T-helper 9 cell (primary cell): ENCODE measurements around the gene FAM221B.

Experiments used
- DNase-seq: peaks from one replicate; pipeline ENCODE4 v3.0.0-alpha.2; 2020

The FAM221B gene

GRCh38 chr9:35818341-35818740, 10.2 kb downstream of the FAM221B start:
- no peak for DNase-seq

GRCh38 chr9:35816708-35817107, 11.8 kb downstream of the FAM221B start:
- DNase-seq: no peak

- peak; percentile 94 for DNase-seq
Measured at GRCh38 chr9:35814841-35815543, 13.5 kb downstream of the FAM221B start, which contains the start of gene HINT2. HINT2 (minus strand) TSS chr9:35815042; CDS start chr9:35814979, 63 bp downstream.

- no peak for DNase-seq
Measured at GRCh38 chr9:35814106-35814840, 14.3 kb downstream of the FAM221B start.

GRCh38 chr9:35813434-35814105, 15.0 kb downstream of the FAM221B start:
- no peak for DNase-seq

- DNase-seq: peak; percentile 92
Measured at GRCh38 chr9:35812025-35812602, 16.4 kb downstream of the FAM221B start, which contains the start of gene SPAG8. SPAG8 (minus strand) TSS chr9:35812262; CDS start chr9:35812147, 115 bp downstream.

GRCh38 chr9:35811381-35812024, 17.0 kb downstream of the FAM221B start:
- DNase-seq: no peak

GRCh38 chr9:35810122-35810521, 18.4 kb downstream of the FAM221B start:
- DNase-seq: no peak

- DNase-seq: no peak
Measured at GRCh38 chr9:35808433-35808832, 20.1 kb downstream of the FAM221B start.

- no peak for DNase-seq
Measured at GRCh38 chr9:35806101-35806500, 22.4 kb downstream of the FAM221B start.

- no peak for DNase-seq
Measured at GRCh38 chr9:35801328-35802128, 27.0 kb downstream of the FAM221B start.

GRCh38 chr9:35800530-35800929, 28.0 kb downstream of the FAM221B start:
- no peak for DNase-seq

- DNase-seq: no peak
Measured at GRCh38 chr9:35798658-35799374, 29.7 kb downstream of the FAM221B start.

- DNase-seq: no peak
Measured at GRCh38 chr9:35797311-35798109, 31.0 kb downstream of the FAM221B start.

- no peak for DNase-seq
Measured at GRCh38 chr9:35795695-35796094, 32.8 kb downstream of the FAM221B start.

- DNase-seq: no peak
Measured at GRCh38 chr9:35793461-35793860, 35.1 kb downstream of the FAM221B start.

- DNase-seq: no peak
Measured at GRCh38 chr9:35792826-35793225, 35.7 kb downstream of the FAM221B start.

- no peak for DNase-seq
Measured at GRCh38 chr9:35792024-35792813, 36.3 kb downstream of the FAM221B start.

GRCh38 chr9:35791297-35791921, 37.1 kb downstream of the FAM221B start, which contains the start of gene NPR2:
NPR2 (plus strand) TSS chr9:35791591; CDS start chr9:35792409, 818 bp downstream.
- DNase-seq: no peak
